IMR-90 (cell line): Measurements from ENCODE around the gene LAP3. TPM values are rescaled to one million over a fixed set of nuclear protein-coding genes. Genes with fewer than 3 reads are reported as not detected.
"Not testable (repeated sequence)": the region's sequence is repeated elsewhere in the genome, so short reads cannot be mapped to it uniquely, and the experiment has no call there.

Source experiments
- ATAC-seq: fragments of 200-7000 bp; cut with Tn5 transposase; 2 replicates; pipeline ENCODE4 v1.9.1; 2020; ENCODE audit warnings: low read depth, mild to moderate bottlenecking, moderate library complexity
- BruUV-seq: library from RNA; stranded (reverse); fragments of 400-500 nt; replicated peaks from 2 replicates; lab custom pipeline; 2021; lab: Mats Ljungman, UMichigan
- CTCF ChIA-PET: fragments of 300-600 bp; formaldehyde crosslinking; extraction: SDS; loops from one replicate; lab custom pipeline; 2021; ENCODE audit warnings: antibody characterized with exemption; lab: Yijun Ruan, JAX
- POLR2A ChIA-PET: fragments of 300-600 bp; sonication (Branson Sonifier 250); formaldehyde crosslinking; loops from one replicate; lab custom pipeline; 2022; ENCODE audit warnings: antibody characterized with exemption; ENCODE audit not compliant: unreplicated experiment; lab: Charles Lee
- DNase-seq: peaks from one replicate; pipeline ENCODE4 v3.0.0; 2013
- H2AFZ ChIP-seq: replicated peaks from 2 replicates; pipeline ENCODE3; 2013; ENCODE audit warnings: low read length, mild to moderate bottlenecking; ENCODE audit not compliant: poor library complexity
- H2AK5ac ChIP-seq: 2 replicates; pipeline ENCODE4 v1.6.1; 2013; ENCODE audit warnings: low read depth, low read length, inconsistent platforms
- H2AK9ac ChIP-seq: replicated peaks from 2 replicates; pipeline ENCODE3; 2013; ENCODE audit warnings: mild to moderate bottlenecking, low read depth, low read length, moderate library complexity; ENCODE audit not compliant: poor library complexity
- H2BK120ac ChIP-seq: 2 replicates; pipeline ENCODE4 v1.6.1; 2013; ENCODE audit warnings: low read depth, low read length, inconsistent platforms
- H2BK15ac ChIP-seq: 3 replicates; pipeline ENCODE4 v1.6.1; 2013; ENCODE audit warnings: low read depth, low read length, inconsistent platforms
- H2BK20ac ChIP-seq: 2 replicates; pipeline ENCODE4 v1.6.1; 2013; ENCODE audit warnings: low read depth, mild to moderate bottlenecking, inconsistent platforms, low read length, moderate library complexity
- H2BK5ac ChIP-seq: 2 replicates; pipeline ENCODE4 v1.6.1; 2013; ENCODE audit warnings: mild to moderate bottlenecking, low read depth, low read length, inconsistent platforms; ENCODE audit not compliant: poor library complexity, severe bottlenecking
- H3K14ac ChIP-seq: replicated peaks from 2 replicates; pipeline ENCODE4 v1.6.1; 2013; ENCODE audit warnings: low read depth, low read length, inconsistent platforms
- H3K18ac ChIP-seq: 2 replicates; pipeline ENCODE4 v1.6.1; 2013; ENCODE audit warnings: low read depth, low read length, control low read depth
- H3K23ac ChIP-seq: 2 replicates; pipeline ENCODE4 v1.6.1; 2013; ENCODE audit warnings: low read depth, low read length, inconsistent platforms
- H3K27ac ChIP-seq: 2 replicates; pipeline ENCODE4 v1.5.1; 2013; ENCODE audit warnings: mild to moderate bottlenecking, control low read depth, low read length; ENCODE audit not compliant: insufficient read depth
- H3K27me3 ChIP-seq: 2 replicates; pipeline ENCODE4 v1.6.1; 2013; ENCODE audit warnings: low read length; ENCODE audit not compliant: control insufficient read depth, insufficient read depth
- H3K36me3 ChIP-seq: 2 replicates; pipeline ENCODE4 v1.6.1; 2013; ENCODE audit warnings: low read length, mixed read lengths; ENCODE audit not compliant: control insufficient read depth, insufficient read depth
- H3K4ac ChIP-seq: 2 replicates; pipeline ENCODE4 v1.6.1; 2013; ENCODE audit warnings: low read depth, low read length, inconsistent platforms
- H3K4me1 ChIP-seq: 2 replicates; pipeline ENCODE4 v1.6.1; 2013; ENCODE audit warnings: low read length, mixed read lengths; ENCODE audit not compliant: control insufficient read depth, insufficient read depth
- H3K4me2 ChIP-seq: 2 replicates; pipeline ENCODE4 v1.6.1; 2013; ENCODE audit warnings: low read depth, mild to moderate bottlenecking, control low read depth, low read length, moderate library complexity
- H3K4me3 ChIP-seq: 2 replicates; pipeline ENCODE4 v1.5.1; 2013; ENCODE audit warnings: low read depth, mild to moderate bottlenecking, control low read depth, low read length, moderate library complexity; ENCODE audit not compliant: insufficient read depth
- H3K56ac ChIP-seq: 2 replicates; pipeline ENCODE4 v1.6.1; 2013; ENCODE audit warnings: low read length, inconsistent platforms; ENCODE audit not compliant: insufficient read depth; ENCODE audit errors: extremely low read depth
- H3K79me1 ChIP-seq, 2 experiments: 2 replicates each; pipeline ENCODE4 v1.6.1; 2013; ENCODE audit warnings: low read length in 2 of 2, inconsistent platforms in 1 of 2, low read depth in 1 of 2
- H3K9ac ChIP-seq: 2 replicates; pipeline ENCODE4 v1.6.1; 2013; ENCODE audit warnings: low read depth, low read length, control low read depth
- H3K9me1 ChIP-seq: 2 replicates; pipeline ENCODE4 v1.6.1; 2013; ENCODE audit warnings: low read length, inconsistent platforms; ENCODE audit not compliant: insufficient read depth
- H3K9me3 ChIP-seq: 2 replicates; pipeline ENCODE4 v1.6.1; 2013; ENCODE audit warnings: low read length; ENCODE audit not compliant: control insufficient read depth, insufficient read depth
- H4K20me1 ChIP-seq: 2 replicates; pipeline ENCODE4 v1.6.1; 2013; ENCODE audit warnings: low read length, inconsistent platforms; ENCODE audit not compliant: insufficient read depth
- H4K5ac ChIP-seq: 2 replicates; pipeline ENCODE4 v1.6.1; 2013; ENCODE audit warnings: mild to moderate bottlenecking, low read depth, low read length, control low read depth
- H4K8ac ChIP-seq, 2 experiments: 2 replicates each; pipeline ENCODE4 v1.6.1; 2013; ENCODE audit warnings: low read depth in 2 of 2, low read length in 2 of 2, control low read depth in 1 of 2, inconsistent platforms in 1 of 2
- H4K91ac ChIP-seq: 2 replicates; pipeline ENCODE4 v1.6.1; 2013; ENCODE audit warnings: low read depth, low read length, inconsistent platforms; ENCODE audit not compliant: insufficient read depth
- whole genome bisulfite sequencing, 2 experiments: methylation state at CpG; one replicate each; pipeline versions ENCODE4 v1.1.5 to v1.1.7; 2013; ENCODE audit warnings: missing lambda C conversion rate in 2 of 2; ENCODE audit not compliant: insufficient read length in 1 of 2; ENCODE audit errors: extremely low coverage in 2 of 2; 5-methylcytosine and 5-hydroxymethylcytosine counted together
- dilution Hi-C: fragments of 300-500 bp; cut with HindIII; formaldehyde crosslinking; loops from one replicate; pipeline ENCODE4 v1.14.3; 2018; ENCODE audit warnings: low sequenced_read_pairs; ENCODE audit not compliant: unreplicated experiment
- in situ Hi-C: fragments of 300-500 bp; cut with MboI; formaldehyde crosslinking; loops from 3 replicates; pipeline ENCODE4 v1.14.3; 2019; ENCODE audit warnings: low sequenced_read_pairs, inconsistent platforms, mixed read lengths
- intact Hi-C: fragments of 100-400 bp; cut with micrococcal nuclease; formaldehyde crosslinking; loops from 2 replicates; pipeline ENCODE4 v1.10.0; 2022
- polyA plus RNA-seq, 3 experiments: library from polyadenylated mRNA; depleted of rRNA; stranded (reverse); fragments of >200 nt; gene quantifications; 2 replicates each; pipeline ENCODE4 v1.2.3, GENCODE V29; 2012; ENCODE audit warnings: low replicate concordance in 1 of 3
- total RNA-seq: library from RNA; depleted of rRNA; stranded (reverse); fragments of >200 nt; gene quantifications from 2 replicates; pipeline ENCODE4 v1.2.3, GENCODE V29; 2012

LAP3 gene
- total and polyA plus RNA-seq, 2 of the 4 experiments (the other 2 are of a cell fraction), result 57.9 to 91.6 TPM

GRCh38 chr4:17575177-17575576 lies 1.8 kb upstream of the LAP3 start:
- DNase-seq, CTCF ChIA-PET: not testable (repeated sequence)

More at GRCh38 chr4:17575177-17575576, 1.8 kb upstream of the LAP3 start:
- H2BK20ac ChIP-seq, POLR2A ChIA-PET, H2BK5ac ChIP-seq, H3K36me3 ChIP-seq, H3K56ac ChIP-seq, H2BK15ac ChIP-seq, H4K8ac ChIP-seq, H3K23ac ChIP-seq, H3K4me1 ChIP-seq, H2AFZ ChIP-seq, H3K9me3 ChIP-seq, H4K20me1 ChIP-seq, H3K27me3 ChIP-seq, H3K27ac ChIP-seq, H3K4me2 ChIP-seq, H2AK9ac ChIP-seq, H3K14ac ChIP-seq, dilution Hi-C loops, H2AK5ac ChIP-seq, H3K4me3 ChIP-seq, H4K5ac ChIP-seq, H4K91ac ChIP-seq, ATAC-seq, BruUV-seq, H3K9ac ChIP-seq, H3K18ac ChIP-seq, H2BK120ac ChIP-seq, H3K4ac ChIP-seq, H3K9me1 ChIP-seq: not testable (repeated sequence)
- H3K79me1 ChIP-seq, result peaks cover 16 to 21% of the 10 kb centered on the region in 2 experiments
- intact Hi-C loops, result loop anchor here (5.0 kb wide), 1 partner anchor 447 kb away; the partner anchor contains the start of gene LCORL
- in situ Hi-C loops, result loop anchor here (25.0 kb wide), 2 partner anchors 237 to 437 kb away; partner anchors contain the start of genes DCAF16, LCORL and NCAPG
- WGBS, 2 experiments, result 92% methylated on average over 7 of the region's 12 CpGs; no CpG with 5 or more reads in 1 of the 2 experiments
